ENCODE data around the gene TRPT1.
A peak's percentile ranks its signal among the peaks of the same experiment; 100 is the strongest.

TRPT1 gene

GRCh38 chr11:64268893-64269539, 43.0 kb upstream of the TRPT1 start:
- no peaks in the 10 kb centered on the region for H3K9me3 ChIP-seq (ENCODE audit: control insufficient read depth, insufficient read depth, low read length)
- H3K4me3 ChIP-seq (ENCODE audit: low read length), result peak overlapping the region; percentile 90
- H3K4me2 ChIP-seq (ENCODE audit: low read length), result peak overlapping the region; percentile 100
- no peaks in the 10 kb centered on the region for H4K20me1 ChIP-seq (ENCODE audit: control insufficient read depth, insufficient read depth, low read depth, low read length)
- TF ChIP-seq EZH2phosphoT487 (IDR thresholded peaks at IDR 0.05; ENCODE audit: borderline replicate concordance, low read length), result no peak
- TF ChIP-seq, protein P1, sequence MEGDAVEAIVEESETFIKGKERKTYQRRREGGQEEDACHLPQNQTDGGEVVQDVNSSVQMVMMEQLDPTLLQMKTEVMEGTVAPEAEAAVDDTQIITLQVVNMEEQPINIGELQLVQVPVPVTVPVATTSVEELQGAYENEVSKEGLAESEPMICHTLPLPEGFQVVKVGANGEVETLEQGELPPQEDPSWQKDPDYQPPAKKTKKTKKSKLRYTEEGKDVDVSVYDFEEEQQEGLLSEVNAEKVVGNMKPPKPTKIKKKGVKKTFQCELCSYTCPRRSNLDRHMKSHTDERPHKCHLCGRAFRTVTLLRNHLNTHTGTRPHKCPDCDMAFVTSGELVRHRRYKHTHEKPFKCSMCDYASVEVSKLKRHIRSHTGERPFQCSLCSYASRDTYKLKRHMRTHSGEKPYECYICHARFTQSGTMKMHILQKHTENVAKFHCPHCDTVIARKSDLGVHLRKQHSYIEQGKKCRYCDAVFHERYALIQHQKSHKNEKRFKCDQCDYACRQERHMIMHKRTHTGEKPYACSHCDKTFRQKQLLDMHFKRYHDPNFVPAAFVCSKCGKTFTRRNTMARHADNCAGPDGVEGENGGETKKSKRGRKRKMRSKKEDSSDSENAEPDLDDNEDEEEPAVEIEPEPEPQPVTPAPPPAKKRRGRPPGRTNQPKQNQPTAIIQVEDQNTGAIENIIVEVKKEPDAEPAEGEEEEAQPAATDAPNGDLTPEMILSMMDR (IDR thresholded peaks at IDR 0.05; ENCODE audit: low read depth, low read length, poor library complexity, severe bottlenecking), result peak; percentile 35
- H3K27ac ChIP-seq (ENCODE audit: low read depth, low read length), result peak overlapping the region; percentile 90
- no peaks in the 10 kb centered on the region for H3K9me2 ChIP-seq (replicated peaks; ENCODE audit: control insufficient read depth, low read length)
- H3K4me1 ChIP-seq (ENCODE audit: control insufficient read depth, low read length), result peaks cover 26% of the 10 kb centered on the region
- H3F3A ChIP-seq (ENCODE audit: control insufficient read depth, insufficient read depth), result peaks cover 12% of the 10 kb centered on the region
- H3K36me3 ChIP-seq (ENCODE audit: control insufficient read depth, low read length), result peaks cover 33% of the 10 kb centered on the region
- no peaks in the 10 kb centered on the region for H3K27me3 ChIP-seq (ENCODE audit: control insufficient read depth, low read length)
- peaks cover 30% of the 10 kb centered on the region for H3K79me2 ChIP-seq (ENCODE audit: control insufficient read depth, low read length)

GRCh38 chr11:64268025-64268892, 42.3 kb upstream of the TRPT1 start:
- no peak for TF ChIP-seq EZH2phosphoT487 (IDR thresholded peaks at IDR 0.05; ENCODE audit: borderline replicate concordance, low read length)
- TF ChIP-seq, protein P1 (IDR thresholded peaks at IDR 0.05; ENCODE audit: low read depth, low read length, poor library complexity, severe bottlenecking), result no peak
- H3K27ac ChIP-seq (ENCODE audit: low read depth, low read length), result peak overlapping the region; percentile 90
- H3K9me3 ChIP-seq (ENCODE audit: control insufficient read depth, insufficient read depth, low read length), result no peaks in the 10 kb centered on the region

GRCh38 chr11:64267207-64267945, 41.4 kb upstream of the TRPT1 start:
- peaks cover 9% of the 10 kb centered on the region for H3F3A ChIP-seq (ENCODE audit: control insufficient read depth, insufficient read depth)
- H3K27me3 ChIP-seq (ENCODE audit: control insufficient read depth, low read length), result no peaks in the 10 kb centered on the region
- no peak overlapping the region for H3K4me2 ChIP-seq (ENCODE audit: low read length)
- no peak for TF ChIP-seq EZH2phosphoT487 (IDR thresholded peaks at IDR 0.05; ENCODE audit: borderline replicate concordance, low read length)
- TF ChIP-seq, protein P1 (IDR thresholded peaks at IDR 0.05; ENCODE audit: low read depth, low read length, poor library complexity, severe bottlenecking), result no peak
- peaks cover 24% of the 10 kb centered on the region for H3K4me1 ChIP-seq (ENCODE audit: control insufficient read depth, low read length)
- no peak overlapping the region for H3K4me3 ChIP-seq (ENCODE audit: low read length)
- no peaks in the 10 kb centered on the region for H3K9me2 ChIP-seq (replicated peaks; ENCODE audit: control insufficient read depth, low read length)
- H3K79me2 ChIP-seq (ENCODE audit: control insufficient read depth, low read length), result peaks cover 26% of the 10 kb centered on the region
- H4K20me1 ChIP-seq (ENCODE audit: control insufficient read depth, insufficient read depth, low read depth, low read length), result no peaks in the 10 kb centered on the region
- peaks cover 39% of the 10 kb centered on the region for H3K36me3 ChIP-seq (ENCODE audit: control insufficient read depth, low read length)
- no peaks in the 10 kb centered on the region for H3K9me3 ChIP-seq (ENCODE audit: control insufficient read depth, insufficient read depth, low read length)
- H3K27ac ChIP-seq (ENCODE audit: low read depth, low read length), result no peak overlapping the region

More at GRCh38 chr11:64268025-64268892, 42.3 kb upstream of the TRPT1 start:
- peaks cover 30% of the 10 kb centered on the region for H3K79me2 ChIP-seq (ENCODE audit: control insufficient read depth, low read length)
- no peaks in the 10 kb centered on the region for H3K27me3 ChIP-seq (ENCODE audit: control insufficient read depth, low read length)
- no peaks in the 10 kb centered on the region for H4K20me1 ChIP-seq (ENCODE audit: control insufficient read depth, insufficient read depth, low read depth, low read length)
- H3F3A ChIP-seq (ENCODE audit: control insufficient read depth, insufficient read depth), result peaks cover 12% of the 10 kb centered on the region
- peak overlapping the region; percentile 90 for H3K4me3 ChIP-seq (ENCODE audit: low read length)
- no peaks in the 10 kb centered on the region for H3K9me2 ChIP-seq (replicated peaks; ENCODE audit: control insufficient read depth, low read length)
- H3K4me2 ChIP-seq (ENCODE audit: low read length), result peak overlapping the region; percentile 100
- peaks cover 26% of the 10 kb centered on the region for H3K4me1 ChIP-seq (ENCODE audit: control insufficient read depth, low read length)
- H3K36me3 ChIP-seq (ENCODE audit: control insufficient read depth, low read length), result peaks cover 38% of the 10 kb centered on the region
